HepG2 (cell line): ENCODE data around the gene CASZ1. TPM values are rescaled to one million over a fixed set of nuclear protein-coding genes. Genes with fewer than 3 reads are reported as not detected.

Source experiments
- ATAC-seq: fragments of 200-7000 bp; cut with Tn5 transposase; 3 replicates; pipeline ENCODE4 v1.9.1; 2020; ENCODE audit warnings: mild to moderate bottlenecking, moderate library complexity
- BruUV-seq: library from RNA; stranded (reverse); fragments of 400-500 nt; replicated peaks from 2 replicates; lab custom pipeline; 2021; lab: Mats Ljungman, UMichigan
- CTCF ChIA-PET: fragments of 300-600 bp; formaldehyde crosslinking; extraction: SDS; loops from one replicate; lab custom pipeline; 2021; ENCODE audit warnings: low total read pairs, inconsistent platforms, low intra/inter-chr PET ratio; lab: Yijun Ruan, JAX
- POLR2A ChIA-PET: fragments of 350-600 bp; sonication (Branson Sonifier 250); formaldehyde crosslinking; loops from one replicate; lab custom pipeline; 2020; ENCODE audit warnings: antibody characterized with exemption, inconsistent platforms; lab: Yijun Ruan, JAX
- DNase-seq: peaks from one replicate; pipeline ENCODE4 v3.0.0-alpha.2; 2015; ENCODE audit warnings: low spot score
- FAIRE-seq: peaks from 3 replicates; lab custom pipeline; 2011; peaks lifted over from hg19 to GRCh38; lab: Jason Lieb, UNC
- H2AFZ ChIP-seq: one replicate; pipeline ENCODE4 v1.6.1; 2011; ENCODE audit warnings: low read length, inconsistent platforms
- H3K27ac ChIP-seq: fragments of 300-600 bp; 3 replicates; pipeline ENCODE4 v1.8.0; 2011; ENCODE audit warnings: mixed run types, mild to moderate bottlenecking, mixed read lengths, low read length, inconsistent platforms; ENCODE audit not compliant: insufficient read depth; ENCODE audit errors: extremely low read length
- H3K27me3 ChIP-seq, 2 experiments: fragments of 200-600 bp in 1 of 2; 2 replicates in 1 of 2; 3 replicates in 1 of 2; pipeline versions ENCODE4 v1.6.0 to v1.8.0; 2011; ENCODE audit warnings: low read length in 2 of 2, mild to moderate bottlenecking in 2 of 2, moderate library complexity in 2 of 2, inconsistent platforms in 1 of 2; ENCODE audit not compliant: insufficient read depth in 2 of 2, control insufficient read depth in 1 of 2
- H3K36me3 ChIP-seq, 2 experiments: fragments of 200-600 bp in 1 of 2; replicated peaks in 1 of 2; 2 replicates in 1 of 2; 3 replicates in 1 of 2; pipeline versions ENCODE4 v1.5.1 to v1.8.0; 2011; ENCODE audit warnings: low read length in 2 of 2, inconsistent platforms in 1 of 2; ENCODE audit not compliant: insufficient read depth in 2 of 2, control insufficient read depth in 1 of 2
- H3K4me1 ChIP-seq: 2 replicates; pipeline ENCODE4 v1.5.1; 2012; ENCODE audit warnings: low read length, inconsistent platforms; ENCODE audit not compliant: insufficient read depth
- H3K4me2 ChIP-seq: 2 replicates; pipeline ENCODE4 v1.6.0; 2011; ENCODE audit warnings: low read depth, low read length, inconsistent platforms
- H3K4me3 ChIP-seq, 3 experiments: fragments of 200-600 bp in 1 of 3; sonication (generic), shearing (Covaris generic) in 1 of 3; replicated peaks in 1 of 3; 2 replicates each; pipeline ENCODE4 v1.5.1; 2011 to 2016; ENCODE audit warnings: low read length in 3 of 3, inconsistent platforms in 2 of 3, low read depth in 2 of 3, mild to moderate bottlenecking in 2 of 3, control low read depth in 1 of 3, mixed read lengths in 1 of 3; ENCODE audit not compliant: insufficient read depth in 1 of 3
- H3K79me2 ChIP-seq: one replicate; pipeline ENCODE4 v1.6.1; 2011; ENCODE audit warnings: low read length, inconsistent platforms; ENCODE audit not compliant: insufficient read depth
- H3K9ac ChIP-seq: 2 replicates; pipeline ENCODE4 v1.6.0; 2011; ENCODE audit warnings: mild to moderate bottlenecking, low read depth, low read length, inconsistent platforms; ENCODE audit not compliant: insufficient read depth
- H3K9me3 ChIP-seq: 2 replicates; pipeline ENCODE4 v1.5.1; 2012; ENCODE audit warnings: mild to moderate bottlenecking, low read length
- H4K20me1 ChIP-seq: 2 replicates; pipeline ENCODE4 v1.6.0; 2011; ENCODE audit warnings: inconsistent platforms, mild to moderate bottlenecking, low read length, moderate library complexity; ENCODE audit not compliant: insufficient read depth
- HNF1B ChIP-seq: sonication (generic); formaldehyde crosslinking; IDR thresholded peaks from 2 replicates; pipeline ENCODE4 v1.5.1; 2020; ENCODE audit warnings: mild to moderate bottlenecking, moderate library complexity, missing genetic modification reagents
- PAX8 ChIP-seq: sonication (generic); formaldehyde crosslinking; IDR thresholded peaks from 2 replicates; pipeline ENCODE4 v1.8.0; 2022; ENCODE audit warnings: mild to moderate bottlenecking, missing genetic modification reagents, borderline replicate concordance
- PPARG ChIP-seq: conservative IDR thresholded peaks from 2 replicates; pipeline ENCODE4 v1.6.1; 2016; ENCODE audit warnings: missing biosample characterization, missing genetic modification reagents
- RXRB ChIP-seq: IDR thresholded peaks from 2 replicates; pipeline ENCODE4 v1.6.1; 2016; ENCODE audit warnings: borderline replicate concordance, missing genetic modification reagents, missing compliant biosample characterization
- STAG1 ChIP-seq: sonication (generic); formaldehyde crosslinking; IDR thresholded peaks from 2 replicates; pipeline ENCODE4 v1.4.0; 2020; ENCODE audit warnings: missing genetic modification reagents
- TEAD3 ChIP-seq: optimal IDR thresholded peaks from 2 replicates; pipeline ENCODE3; 2016; ENCODE audit warnings: borderline replicate concordance
- TOPORS ChIP-seq: sonication (generic); formaldehyde crosslinking; IDR thresholded peaks from 2 replicates; pipeline ENCODE4 v1.8.0; 2023; ENCODE audit warnings: mild to moderate bottlenecking, missing genetic modification reagents
- ZBTB33 ChIP-seq: sonication (generic); formaldehyde crosslinking; IDR thresholded peaks from 2 replicates; pipeline ENCODE4 v1.4.0; 2020; ENCODE audit warnings: missing genetic modification reagents
- ZFP41 ChIP-seq: sonication (generic); formaldehyde crosslinking; IDR thresholded peaks from 2 replicates; pipeline ENCODE4 v1.4.0; 2020; ENCODE audit warnings: mild to moderate bottlenecking, missing genetic modification reagents, borderline replicate concordance
- ZNF367 ChIP-seq: sonication (generic); formaldehyde crosslinking; IDR thresholded peaks from 2 replicates; pipeline ENCODE4 v1.4.0; 2020; ENCODE audit warnings: missing genetic modification reagents, borderline replicate concordance
- ZNF572 ChIP-seq: sonication (generic); formaldehyde crosslinking; IDR thresholded peaks from 2 replicates; pipeline ENCODE4 v1.5.1; 2020; ENCODE audit warnings: mild to moderate bottlenecking, missing genetic modification reagents
- ZNF703 ChIP-seq: sonication (generic); formaldehyde crosslinking; IDR thresholded peaks from 2 replicates; pipeline ENCODE4 v1.5.1; 2020; ENCODE audit warnings: missing genetic modification reagents, mild to moderate bottlenecking, moderate library complexity, borderline replicate concordance
- WGBS: methylation state at CpG from one replicate; pipeline ENCODE4 v1.1.6; 2017; ENCODE audit warnings: low lambda C conversion rate; 5-methylcytosine and 5-hydroxymethylcytosine counted together
- in situ Hi-C: cut with HindIII; loops from 2 replicates; pipeline ENCODE4 v1.10.0; 2017; ENCODE audit warnings: low pct_unique_long_range_greater_than_20kb; ENCODE audit not compliant: extremely low pct_ligation_motif_present
- intact Hi-C: fragments of 100-400 bp; cut with micrococcal nuclease; formaldehyde crosslinking; loops from one replicate; pipeline ENCODE4 v1.10.0; 2022; ENCODE audit not compliant: unreplicated experiment
- polyA plus RNA-seq, 8 experiments: library from polyadenylated mRNA; depleted of rRNA in 3 of 8; stranded (reverse) in 7 of 8; unstranded in 1 of 8; fragments of >200 nt; fragmentation: Illumina TruSeq in 4 of 8; extraction: Trizol in 4 of 8; gene quantifications; 2 replicates each; pipeline versions ENCODE4 v1.2.1 to v1.2.3, GENCODE V29; 2011 to 2016; ENCODE audit warnings: low read depth in 4 of 8, missing spikeins in 1 of 8, mixed read lengths in 1 of 8; ENCODE audit not compliant: insufficient read depth in 1 of 8
- total RNA-seq, 5 experiments: library from RNA; depleted of rRNA; stranded (reverse); fragments of >200 nt; fragmentation: Illumina TruSeq; extraction: Trizol; gene quantifications; 2 replicates each; pipeline ENCODE4 v1.2.3, GENCODE V29; 2016; ENCODE audit warnings: low read depth in 1 of 5

Gene CASZ1
- total and polyA plus RNA-seq, 2 of the 13 experiments (the other 11 are each of a cell fraction or from before 2014, with no cell fraction given), result 1.9 to 3.7 TPM

- Histone ChIP-seq H3K4me1 (peaks cover 46% of the 10 kb centered on the region), H3K27me3 (no peaks in the 10 kb centered on the region), H2AFZ (no peak overlapping the region), H3K36me3 (peaks cover 2 to 11% of the 10 kb centered on the region in 2 experiments; a peak in 3 of 5 replicates), H4K20me1 (no peaks in the 10 kb centered on the region; the same call in 1 of the 2 replicates), H3K9ac (no peak overlapping the region), H3K9me3 (no peaks in the 10 kb centered on the region), H3K79me2 (no peaks in the 10 kb centered on the region), H3K4me3 (0 out of 6 replicates have a peak overlapping the region, but pooled peaks of 1 of the 3 experiments have one; percentile 0), H3K4me2 (peak overlapping the region; percentile 63; the same call in 1 of the 2 replicates), H3K27ac (peak overlapping the region; percentile 69)
- in situ Hi-C loops (no loop called here), intact Hi-C loops (loop anchor here (5.0 to 10.0 kb wide), 2 partner anchors 84 to 751 kb away; no protein-coding TSS in a partner anchor)
- FAIRE-seq (no peak), DNase-seq (no peak), ATAC-seq (no peak)
- WGBS, result 95% methylated on average over 6 of the region's 6 CpGs
- TF ChIP-seq STAG1 (CRISPR knock-in tag) (0 out of 2 replicates have a peak, but pooled peaks have one; percentile 10), TOPORS (CRISPR knock-in tag) (no peak)
- POLR2A ChIA-PET, result interaction anchor here (1.0 to 1.7 kb wide), 3 partner anchors 8 to 87 kb away, joined by 3 to 5 read pairs (median 4); no protein-coding TSS in a partner anchor
- CTCF ChIA-PET, result no interaction called here
- BruUV-seq, result no TSS peak
Observed at GRCh38 chr1:10598389-10598702, 198.1 kb downstream of the CASZ1 start.

- no peak for DNase-seq
- H3K4me1 ChIP-seq, result peaks cover 46% of the 10 kb centered on the region
- POLR2A ChIA-PET, result interaction anchor here (1.0 to 1.7 kb wide), 2 partner anchors 42 to 88 kb away, joined by 4 to 5 read pairs; no protein-coding TSS in a partner anchor
- TF ChIP-seq PAX8 (no peak), ZNF703 (no peak), TEAD3 (CRISPR knock-in tag) (peak; percentile 3), ZNF572 (0 out of 2 replicates have a peak, but pooled peaks have one; percentile 20), RXRB (0 out of 2 replicates have a peak, but pooled peaks have one; percentile 43), ZFP41 (CRISPR knock-in tag) (no peak), HNF1B (CRISPR knock-in tag) (peak; percentile 41; the same call in 1 of the 2 replicates), ZNF367 (CRISPR knock-in tag) (no peak), ZBTB33 (CRISPR knock-in tag) (peak; percentile 43; the same call in 1 of the 2 replicates), PPARG (CRISPR knock-in tag) (peak; percentile 67; the same call in 1 of the 2 replicates)
Observed at GRCh38 chr1:10597492-10598388, 198.7 kb downstream of the CASZ1 start.

More at GRCh38 chr1:10597492-10598388, 198.7 kb downstream of the CASZ1 start:
- no peaks in the 10 kb centered on the region; the same call in 1 of the 2 replicates for H4K20me1 ChIP-seq
- no peaks in the 10 kb centered on the region for H3K79me2 ChIP-seq
- H3K4me2 ChIP-seq, result peak overlapping the region; percentile 21; the same call in 1 of the 2 replicates
- CTCF ChIA-PET, result no interaction called here
- ATAC-seq (no peak), FAIRE-seq (no peak)
- no TSS peak for BruUV-seq
- peaks cover under 1 to 9% of the 10 kb centered on the region in 2 experiments; a peak in 3 of 5 replicates for H3K36me3 ChIP-seq
- intact Hi-C loops (loop anchor here (5.0 to 10.0 kb wide), 2 partner anchors 83 to 750 kb away; no protein-coding TSS in a partner anchor), in situ Hi-C loops (no loop called here)
- H3K4me3 ChIP-seq, result 0 out of 6 replicates have a peak overlapping the region, but pooled peaks of 1 of the 3 experiments have one; percentile 0
- no peaks in the 10 kb centered on the region for H3K27me3 ChIP-seq
- H3K9me3 ChIP-seq, result no peaks in the 10 kb centered on the region
- WGBS, result 93% methylated on average over 8 of the region's 13 CpGs
- H3K9ac ChIP-seq, result no peak overlapping the region
- H2AFZ ChIP-seq, result no peak overlapping the region
- peak overlapping the region; percentile 69 for H3K27ac ChIP-seq
